ENCODE results near the gene RIMS4. TPM values are rescaled to one million over a fixed set of nuclear protein-coding genes. Genes with fewer than 3 reads are reported as not detected.
"Not testable (repeated sequence)": the region's sequence is repeated elsewhere in the genome, so short reads cannot be mapped to it uniquely, and the experiment has no call there.

Gene RIMS4
- total RNA-seq, 1 donor from 2014 or later: 43.2 TPM

DNA sequence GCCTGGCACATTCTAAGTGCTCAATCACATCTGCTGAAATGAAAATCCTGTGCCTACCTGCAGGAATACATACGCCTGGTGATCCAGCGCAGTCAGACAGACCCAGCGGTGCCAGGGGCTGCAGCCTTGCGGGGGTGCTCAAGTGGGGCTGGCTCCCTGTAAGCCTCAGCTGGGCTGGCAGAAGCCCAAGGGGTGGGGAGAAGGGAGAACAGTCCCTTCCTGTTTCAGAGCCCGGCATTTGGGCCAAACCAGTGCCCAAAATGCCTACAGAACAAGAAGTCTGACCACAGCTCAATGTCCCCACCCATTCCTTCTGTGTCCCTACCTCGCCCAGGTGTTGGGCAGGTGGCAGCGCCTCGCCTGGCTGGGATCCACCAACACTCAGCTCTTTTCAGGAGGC lies 42.1 kb downstream of the RIMS4 start:
- FAIRE-seq (no peak), DNase-seq (ENCODE audit: low spot score in 2 of 2) (no peak)

DNA sequence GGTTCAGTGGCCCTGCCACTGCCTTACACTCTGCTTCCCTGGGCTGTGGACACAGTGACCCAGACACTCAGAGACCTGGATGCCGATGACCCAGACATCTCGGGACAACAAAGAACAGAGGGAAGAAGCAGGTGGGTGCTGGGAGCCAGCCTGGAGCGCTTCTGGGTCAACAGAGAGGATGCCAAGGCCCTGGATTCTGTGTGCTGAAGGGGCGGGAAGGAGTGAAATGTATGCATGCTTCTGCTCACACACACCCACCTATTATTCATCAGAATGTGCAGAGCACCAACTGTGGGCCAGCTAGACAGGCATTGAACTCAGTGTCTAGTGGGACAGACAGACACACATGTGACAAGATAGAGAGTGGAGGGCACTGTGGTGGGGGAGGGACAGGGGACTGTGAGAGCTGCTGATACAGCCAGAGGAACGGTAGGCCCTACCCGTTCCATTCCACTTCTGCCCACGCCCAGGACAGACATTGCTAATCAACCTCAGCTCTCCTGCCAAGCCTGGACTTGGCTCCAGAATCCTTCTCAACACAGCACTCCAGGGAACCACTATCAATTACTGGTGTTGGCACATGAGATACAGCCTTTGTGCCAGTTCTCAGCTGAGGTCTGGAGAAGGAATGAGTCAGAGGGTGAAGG lies 44.5 kb downstream of the RIMS4 start:
- no peak for DNase-seq (ENCODE audit: low spot score in 2 of 2)
- no peak for FAIRE-seq

DNA sequence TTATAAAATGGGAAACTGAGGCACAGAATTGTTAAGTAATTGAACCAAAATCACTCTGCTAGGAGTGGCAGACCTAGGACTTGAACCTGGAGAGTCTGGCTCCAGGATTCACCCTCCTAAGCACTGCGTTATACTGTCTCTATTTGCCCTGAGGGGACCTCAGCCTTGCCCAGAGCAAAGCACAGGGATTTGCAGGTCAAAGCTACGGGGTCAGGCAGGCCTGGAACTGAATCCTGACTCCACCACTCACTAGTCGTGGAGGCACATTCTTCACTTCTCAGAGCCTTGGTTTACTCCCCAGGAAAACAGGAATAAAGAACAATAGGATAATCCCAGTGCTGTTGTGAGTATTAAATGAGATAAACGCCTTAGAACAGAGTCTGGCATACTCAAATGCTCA lies 45.3 kb downstream of the RIMS4 start:
- FAIRE-seq (no peak), DNase-seq (ENCODE audit: low spot score in 2 of 2) (no peak)

DNA sequence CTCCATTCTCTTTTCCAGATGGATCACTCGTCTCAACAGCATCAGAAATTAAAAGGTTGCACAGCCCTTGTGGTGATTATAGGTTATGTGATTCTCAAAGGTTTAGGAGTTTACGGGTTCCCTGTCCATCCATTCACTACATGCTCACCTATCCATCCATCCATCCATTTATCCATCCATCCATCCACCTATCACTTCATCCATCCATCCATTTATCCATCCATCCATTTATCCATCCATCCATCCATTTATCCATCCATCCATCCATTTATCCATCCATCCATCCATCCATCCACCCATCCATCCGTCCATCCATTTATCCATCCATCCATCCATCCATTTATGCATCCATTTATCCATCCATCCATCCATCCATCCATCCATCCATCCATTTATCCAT lies 46.5 kb downstream of the RIMS4 start:
- not testable (repeated sequence) for FAIRE-seq; DNase-seq (ENCODE audit: low spot score in 2 of 2)

DNA sequence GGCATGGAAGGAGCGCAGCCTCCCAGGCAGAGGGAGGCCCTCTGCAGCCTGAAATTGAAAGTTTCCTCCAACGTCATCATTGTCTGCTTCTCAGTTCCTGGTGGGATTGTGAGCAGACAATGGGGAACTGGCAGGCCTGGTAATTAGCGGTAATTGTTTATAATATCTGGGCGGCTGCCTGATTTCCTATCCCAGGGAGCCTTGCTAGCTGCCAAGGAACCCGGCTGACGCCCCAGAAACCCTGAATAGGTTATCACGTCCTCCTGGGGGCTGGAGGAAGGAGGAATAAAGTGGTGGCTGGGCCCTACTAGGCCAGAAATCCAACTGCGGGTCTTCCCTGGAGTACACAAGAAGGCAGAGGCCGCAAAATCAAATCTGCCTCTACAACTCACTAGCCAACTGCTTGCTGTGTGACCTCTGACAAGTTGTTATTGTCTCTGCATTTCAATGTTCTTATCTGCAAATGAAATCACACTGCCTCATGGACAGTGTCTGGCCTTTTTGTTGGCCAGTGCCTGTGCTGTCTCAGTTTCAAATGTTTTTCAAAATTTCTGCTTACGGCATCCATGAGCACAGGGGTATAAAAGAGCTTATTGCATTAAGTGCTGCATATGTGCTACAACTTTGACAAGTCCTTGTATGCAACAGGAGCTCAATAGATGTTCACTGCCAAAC lies 47.7 kb downstream of the RIMS4 start:
- FAIRE-seq: no peak
- DNase-seq (ENCODE audit: low spot score in 2 of 2): no peak

DNA sequence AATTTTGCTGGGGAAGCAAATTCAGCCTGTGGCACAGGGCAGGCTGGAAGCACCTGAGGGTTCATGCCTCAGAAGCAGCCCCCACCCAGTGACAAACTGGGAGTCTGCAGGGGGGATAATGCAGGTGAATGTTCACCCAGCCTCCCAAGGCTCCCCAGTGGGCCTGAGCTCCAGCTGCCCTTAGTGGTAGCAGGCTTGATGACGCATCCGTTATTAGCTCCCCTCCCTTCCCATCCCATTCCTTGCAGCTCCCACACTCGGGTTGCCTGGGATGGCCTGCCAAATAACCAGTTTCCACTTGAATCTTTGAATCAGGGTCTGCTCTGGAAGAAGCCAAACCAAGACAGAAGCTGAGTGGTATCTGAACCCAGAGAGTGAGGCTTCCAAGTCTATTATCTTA lies 48.9 kb downstream of the RIMS4 start:
- FAIRE-seq (no peak), DNase-seq (ENCODE audit: low spot score in 2 of 2) (no peak)

DNA sequence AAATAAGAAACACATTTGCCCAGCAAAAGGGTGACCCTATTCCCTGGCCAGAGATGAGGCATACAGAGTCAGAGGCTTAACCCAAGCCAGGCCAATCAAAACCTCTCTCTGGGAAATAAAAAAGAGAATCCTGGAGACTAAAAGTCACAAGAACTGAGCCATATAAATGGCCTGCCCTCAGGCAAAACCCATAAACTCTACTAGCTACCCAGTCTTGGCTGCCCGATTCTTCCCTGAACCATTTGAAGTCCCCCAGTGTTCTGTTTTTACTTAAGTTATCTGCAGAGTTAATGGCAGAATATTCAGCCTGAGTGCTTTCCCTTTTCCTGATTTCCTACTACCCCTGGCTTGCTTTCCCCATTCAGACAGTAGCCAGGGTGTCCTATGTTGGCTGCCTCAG lies 50.8 kb downstream of the RIMS4 start:
- DNase-seq (ENCODE audit: low spot score in 2 of 2) (no peak), FAIRE-seq (no peak)

DNA sequence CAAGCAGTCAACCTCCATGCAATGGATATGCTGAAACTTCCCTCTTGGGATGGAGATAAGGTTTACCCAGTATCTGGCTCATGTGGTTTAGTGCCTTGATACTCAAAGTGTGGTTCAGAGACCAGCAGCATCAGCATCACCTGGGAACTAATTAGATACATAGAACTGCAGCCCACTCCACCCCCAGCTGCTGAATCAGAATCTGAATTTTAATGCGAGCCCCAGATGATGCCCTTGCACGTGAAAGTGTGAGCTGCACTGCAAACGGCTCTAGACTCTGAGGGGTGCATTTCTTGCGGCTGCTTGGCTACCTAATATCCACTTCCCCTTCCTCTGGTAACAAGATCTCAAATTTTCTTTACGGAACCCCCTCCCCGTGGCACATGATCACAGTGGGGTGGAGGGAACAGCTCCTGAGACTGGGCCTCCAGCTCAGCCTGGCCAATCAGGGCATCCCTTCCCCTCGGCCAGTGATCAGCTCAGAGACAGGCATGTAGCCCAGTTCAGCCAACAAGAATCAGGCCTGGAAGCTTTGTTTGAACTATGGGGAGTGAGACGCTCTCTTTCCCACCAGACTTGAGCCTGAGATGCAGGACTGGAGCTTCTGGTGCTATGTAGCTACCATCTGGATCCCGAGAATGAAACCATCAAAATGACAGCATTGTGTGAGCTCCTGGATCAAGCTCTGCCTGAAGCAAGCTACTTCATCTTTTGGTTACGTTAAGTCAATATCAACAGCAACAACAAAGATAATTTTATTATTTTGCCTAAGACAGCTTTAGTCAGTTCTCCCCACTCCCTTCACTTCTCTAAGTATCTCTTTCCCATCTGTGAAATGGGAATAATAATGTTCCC lies 51.9 kb downstream of the RIMS4 start:
- no peak for FAIRE-seq
- DNase-seq (ENCODE audit: low spot score in 2 of 2): no peak

DNA sequence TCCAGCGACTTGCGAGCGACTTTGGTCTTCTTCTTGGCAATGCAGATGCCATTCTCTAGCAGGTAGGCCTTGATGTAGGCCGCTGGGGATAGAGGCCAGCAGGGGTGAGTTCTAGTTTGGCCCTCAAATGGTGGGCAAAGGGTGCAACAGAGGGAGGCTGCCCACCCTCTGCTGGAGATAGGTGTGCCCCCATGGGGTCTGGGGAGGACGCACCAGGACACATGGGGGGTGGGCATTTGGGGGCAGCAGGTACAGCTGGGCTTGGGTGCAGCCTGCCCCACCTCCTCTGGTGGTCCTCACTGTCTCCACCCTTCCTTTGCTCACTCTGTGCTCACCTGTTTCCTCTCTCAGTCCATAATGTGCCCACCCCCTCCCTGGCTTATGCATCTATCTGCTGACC lies 53.4 kb downstream of the RIMS4 start:
- DNase-seq (ENCODE audit: low spot score in 2 of 2) (no peak), FAIRE-seq (no peak)

DNA sequence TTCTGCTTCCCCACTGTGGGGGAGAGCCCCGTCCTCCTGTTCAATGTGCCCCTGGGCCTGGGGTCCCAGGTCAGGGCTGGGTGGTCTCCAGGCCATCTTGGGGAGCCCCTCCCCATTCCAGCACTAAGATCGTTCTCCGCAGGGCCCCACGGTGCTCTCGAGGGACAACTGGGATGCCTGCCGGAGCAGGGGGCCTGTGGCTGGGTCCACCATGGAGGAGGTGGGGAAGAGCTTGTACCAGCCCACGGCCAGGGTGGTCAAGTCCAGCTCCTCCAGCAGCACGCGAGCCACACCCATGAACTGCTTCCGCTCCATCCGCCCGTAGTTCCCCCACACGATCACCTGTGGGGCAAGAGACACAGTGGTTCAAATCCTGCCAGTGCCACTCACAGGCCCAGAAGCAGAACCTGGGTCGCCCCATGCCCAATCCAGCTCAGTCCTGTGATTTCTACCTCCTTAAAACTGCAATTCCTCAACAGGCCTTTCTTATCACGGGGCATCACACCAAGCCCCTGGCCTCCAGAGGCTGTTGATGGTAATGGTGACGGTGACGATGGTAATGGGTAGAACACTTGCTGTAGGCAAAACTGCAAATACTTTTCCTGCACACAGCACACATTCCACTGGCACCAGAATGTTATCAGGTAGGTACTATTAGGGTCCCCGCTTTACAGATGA lies 54.2 kb downstream of the RIMS4 start:
- FAIRE-seq (no peak), DNase-seq (ENCODE audit: low spot score in 2 of 2) (no peak)

DNA sequence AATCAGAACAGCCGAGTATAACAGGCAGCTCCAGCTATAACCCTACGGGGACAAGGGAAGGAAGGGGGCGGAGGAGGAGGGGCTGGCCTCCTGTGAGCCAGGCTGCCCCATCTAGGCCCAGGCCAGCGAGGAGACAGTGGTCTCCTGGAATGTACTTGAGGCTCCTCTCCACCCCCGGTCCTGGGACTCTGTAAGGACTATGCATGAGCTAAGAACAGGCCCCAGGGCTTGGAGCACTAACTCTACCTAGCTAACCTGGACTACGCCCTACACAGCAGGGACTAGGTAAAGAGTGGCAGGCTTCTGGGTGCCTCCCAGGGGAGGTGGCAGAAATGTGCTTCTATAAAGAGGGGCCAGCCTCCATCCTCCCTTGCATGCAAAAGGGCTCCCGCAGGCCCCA lies 55.8 kb downstream of the RIMS4 start:
- DNase-seq (ENCODE audit: low spot score in 2 of 2) (no peak), FAIRE-seq (no peak)

DNA sequence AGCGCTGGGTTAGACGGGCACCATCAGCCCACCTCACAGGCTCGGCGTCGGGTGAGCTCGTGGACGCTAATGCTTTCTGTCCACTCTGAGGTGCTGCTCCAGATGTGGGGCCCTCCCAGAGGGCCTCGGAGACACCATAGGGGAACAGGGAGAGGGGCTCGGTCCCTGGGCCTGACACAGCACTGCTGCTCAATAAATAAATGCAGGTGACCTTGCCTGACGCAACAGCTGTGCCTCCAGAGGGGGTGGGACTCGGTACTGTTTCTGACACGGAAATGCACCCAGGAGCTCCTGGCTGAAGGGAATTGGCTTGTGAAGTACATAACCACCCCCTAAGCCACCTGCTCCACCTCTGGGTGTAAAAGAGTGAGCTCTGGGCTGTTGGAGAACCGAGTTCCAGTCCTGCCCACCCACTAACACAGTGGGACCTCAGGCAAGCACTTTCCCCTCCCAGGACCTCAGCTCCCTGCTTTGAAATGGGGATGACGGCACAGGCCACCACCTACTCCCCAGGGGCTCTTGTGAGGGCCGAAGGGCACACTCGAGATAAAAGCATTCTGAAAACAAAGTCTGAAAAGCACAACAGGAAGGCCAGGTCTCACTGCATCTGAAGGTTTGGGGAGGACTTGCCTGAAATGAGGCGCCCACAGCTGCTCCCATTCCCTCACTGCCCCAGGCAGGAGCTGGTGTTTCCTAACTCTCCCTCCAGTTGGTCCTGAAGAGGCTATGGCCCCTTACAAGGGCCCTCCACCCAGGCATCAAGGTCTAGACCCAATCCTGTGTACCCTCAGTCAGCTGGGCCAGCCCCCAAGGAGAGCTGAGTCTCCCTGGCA lies 58.0 kb downstream of the RIMS4 start:
- FAIRE-seq: no peak
- DNase-seq (ENCODE audit: low spot score in 2 of 2): no peak

DNA sequence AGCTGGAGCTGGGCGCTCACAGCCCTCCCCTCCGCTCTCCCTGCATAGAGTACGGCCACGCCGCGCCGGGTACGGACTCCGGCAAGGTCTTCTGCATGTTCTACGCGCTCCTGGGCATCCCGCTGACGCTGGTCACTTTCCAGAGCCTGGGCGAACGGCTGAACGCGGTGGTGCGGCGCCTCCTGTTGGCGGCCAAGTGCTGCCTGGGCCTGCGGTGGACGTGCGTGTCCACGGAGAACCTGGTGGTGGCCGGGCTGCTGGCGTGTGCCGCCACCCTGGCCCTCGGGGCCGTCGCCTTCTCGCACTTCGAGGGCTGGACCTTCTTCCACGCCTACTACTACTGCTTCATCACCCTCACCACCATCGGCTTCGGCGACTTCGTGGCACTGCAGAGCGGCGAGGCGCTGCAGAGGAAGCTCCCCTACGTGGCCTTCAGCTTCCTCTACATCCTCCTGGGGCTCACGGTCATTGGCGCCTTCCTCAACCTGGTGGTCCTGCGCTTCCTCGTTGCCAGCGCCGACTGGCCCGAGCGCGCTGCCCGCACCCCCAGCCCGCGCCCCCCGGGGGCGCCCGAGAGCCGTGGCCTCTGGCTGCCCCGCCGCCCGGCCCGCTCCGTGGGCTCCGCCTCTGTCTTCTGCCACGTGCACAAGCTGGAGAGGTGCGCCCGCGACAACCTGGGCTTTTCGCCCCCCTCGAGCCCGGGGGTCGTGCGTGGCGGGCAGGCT lies 60.1 kb downstream of the RIMS4 start:
- FAIRE-seq: no peak
- DNase-seq (ENCODE audit: low spot score in 2 of 2): no peak

DNA sequence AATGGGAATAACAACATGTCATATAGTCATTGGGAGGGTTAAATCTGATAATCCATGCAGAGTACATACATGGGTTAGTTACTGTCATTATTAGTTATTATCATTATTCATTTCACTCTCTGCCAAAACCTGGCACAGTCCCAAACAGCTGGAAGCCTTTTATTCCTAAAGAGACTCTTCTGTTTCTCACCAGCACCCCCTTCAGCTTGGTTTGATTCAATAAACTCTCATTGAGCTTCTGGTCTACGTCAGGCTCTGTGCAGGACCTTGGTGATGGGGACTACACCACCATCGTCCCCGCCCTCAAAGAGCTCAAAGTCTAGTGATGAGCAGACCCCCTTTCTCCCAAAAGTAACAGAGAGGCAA lies 62.4 kb downstream of the RIMS4 start:
- FAIRE-seq: no peak

DNA sequence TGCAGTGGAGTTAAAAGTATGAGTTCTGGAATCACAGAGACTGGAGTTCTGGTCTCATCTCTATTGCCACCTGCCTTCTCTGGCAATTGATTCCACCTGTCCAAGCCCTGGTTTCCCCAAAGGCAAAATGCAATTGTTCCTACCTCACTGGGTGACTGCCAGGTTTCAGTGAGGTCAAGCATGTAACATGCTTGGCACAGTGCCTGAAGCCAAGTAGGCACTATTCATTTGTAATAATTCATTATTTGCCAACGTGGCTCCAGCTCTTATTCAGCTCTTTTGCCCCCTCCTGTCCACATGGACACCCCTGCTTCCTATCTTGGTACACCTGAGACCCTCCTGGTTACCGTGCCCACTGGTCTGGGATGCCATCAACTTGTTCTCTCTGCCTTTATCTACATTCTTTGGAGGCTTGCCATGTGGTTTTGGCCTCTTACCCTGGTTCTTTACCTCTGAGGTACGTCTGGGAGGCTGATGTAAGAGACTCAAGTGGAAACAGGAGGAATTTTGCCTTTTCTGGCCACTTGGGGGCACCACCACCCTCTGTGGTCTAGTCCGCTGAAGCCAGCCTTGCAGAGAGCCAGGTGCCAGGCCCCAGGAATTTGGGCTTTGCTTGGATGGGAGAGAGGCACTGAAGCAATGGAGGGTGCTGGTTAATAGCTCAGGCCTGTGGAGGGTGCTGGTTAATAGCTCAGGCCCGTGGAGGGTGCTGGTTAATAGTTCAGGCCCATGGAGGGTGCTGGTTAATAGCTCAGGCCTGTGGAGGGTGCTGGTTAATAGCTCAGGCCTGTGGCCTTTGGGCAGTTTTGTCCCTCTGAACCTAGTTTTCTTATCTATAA lies 63.0 kb downstream of the RIMS4 start:
- peak; percentile 72 to 78 for DNase-seq (ENCODE audit: low spot score in 2 of 2)
- no peak for FAIRE-seq

More for the DNA sequence above, 62.4 kb downstream of the RIMS4 start:
- DNase-seq (ENCODE audit: low spot score in 2 of 2): no peak

DNA sequence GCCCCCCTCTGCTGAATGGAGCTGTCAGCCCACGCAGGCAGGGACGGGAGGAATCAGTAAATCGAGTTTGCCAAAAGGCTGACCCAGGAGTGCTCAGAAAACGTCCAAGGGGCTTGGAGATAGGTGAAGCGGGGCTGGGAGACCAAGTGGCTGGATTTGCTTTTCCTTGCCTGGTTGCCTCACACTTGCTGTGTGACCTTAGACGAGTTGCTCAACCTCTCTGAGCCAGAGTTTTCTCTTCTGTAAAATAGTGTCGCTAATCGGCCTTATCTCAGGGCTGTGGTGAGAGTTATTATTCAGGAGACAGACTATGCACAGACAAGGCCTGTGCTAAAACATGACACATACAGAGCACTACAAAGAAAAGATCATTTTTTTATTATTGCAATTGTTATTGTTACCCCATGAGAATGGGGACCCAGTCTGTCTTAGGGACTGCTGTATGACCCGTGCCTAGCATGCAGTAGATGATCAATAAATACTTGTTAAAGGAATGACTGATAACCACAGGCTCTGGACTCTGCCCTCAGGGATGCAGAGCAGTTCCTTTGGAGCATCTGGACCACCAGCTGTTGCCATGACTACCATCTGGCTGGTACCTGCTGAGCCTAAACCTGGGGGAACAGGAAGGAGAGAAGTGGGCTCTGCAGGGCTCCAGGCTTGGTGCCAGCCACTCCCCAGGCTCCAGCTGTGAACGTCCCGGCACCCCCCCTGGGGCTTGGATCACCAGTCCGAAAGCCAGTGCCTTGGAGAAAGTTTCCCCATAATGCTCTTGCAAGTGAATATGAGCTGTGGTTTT lies 63.8 kb downstream of the RIMS4 start:
- no peak for DNase-seq (ENCODE audit: low spot score in 2 of 2)
- FAIRE-seq: no peak

DNA sequence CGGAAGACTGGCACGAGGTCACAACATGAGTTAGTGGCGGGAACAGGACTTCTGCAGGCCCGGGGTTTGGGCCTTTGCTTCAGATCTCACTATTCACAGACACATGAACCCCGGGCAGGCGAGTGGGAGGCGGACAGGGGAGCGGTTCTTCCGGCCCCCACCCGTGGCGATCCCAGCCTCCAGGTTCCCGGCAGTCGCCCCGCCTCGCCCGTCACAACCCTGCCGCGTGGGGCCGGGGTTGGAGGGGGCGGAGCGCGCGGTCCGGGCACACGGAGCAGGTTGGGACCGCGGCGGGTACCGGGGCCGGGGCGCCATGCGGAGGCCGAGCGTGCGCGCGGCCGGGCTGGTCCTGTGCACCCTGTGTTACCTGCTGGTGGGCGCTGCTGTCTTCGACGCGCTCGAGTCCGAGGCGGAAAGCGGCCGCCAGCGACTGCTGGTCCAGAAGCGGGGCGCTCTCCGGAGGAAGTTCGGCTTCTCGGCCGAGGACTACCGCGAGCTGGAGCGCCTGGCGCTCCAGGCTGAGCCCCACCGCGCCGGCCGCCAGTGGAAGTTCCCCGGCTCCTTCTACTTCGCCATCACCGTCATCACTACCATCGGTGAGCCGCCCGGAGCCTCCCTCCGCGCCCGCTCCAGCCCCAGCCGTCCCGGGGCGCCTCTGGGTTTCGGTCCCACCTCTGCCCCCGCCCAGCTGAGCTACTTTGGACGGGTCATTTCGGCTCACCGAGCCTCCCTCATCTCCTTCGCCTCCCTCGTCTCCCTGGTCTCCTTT lies 64.6 kb downstream of the RIMS4 start, which contains the start of gene KCNK15:
Gene KCNK15 (plus strand): TSS at position 268 of the 769 bp plus-strand sequence. CDS start 46 bp downstream, at position 314.
- DNase-seq (ENCODE audit: low spot score in 2 of 2) (peak in 1 of 2 donors; percentile 64), FAIRE-seq (no peak)
